Fibroblast of skin of right quadriceps (primary cell): ENCODE measurements around the gene GNAI3.
"Not testable (repeated sequence)": the region's sequence is repeated elsewhere in the genome, so short reads cannot be mapped to it uniquely, and the experiment has no call there.

Source experiments
- DNase-seq: peaks from one replicate; pipeline ENCODE4 v3.0.0-alpha.2; 2013

Gene GNAI3

GRCh38 chr1:109640285-109640865 is 92.0 kb downstream of the GNAI3 start:
- DNase-seq, result peak; percentile 52

GRCh38 chr1:109641078-109641740 is 92.8 kb downstream of the GNAI3 start:
- no peak for DNase-seq

- no peak for DNase-seq
Observed at GRCh38 chr1:109641861-109642260, 93.4 kb downstream of the GNAI3 start.

- no peak for DNase-seq
Observed at GRCh38 chr1:109642626-109643025, 94.2 kb downstream of the GNAI3 start.

- DNase-seq, result peak; percentile 68
Observed at GRCh38 chr1:109643385-109644230, 95.2 kb downstream of the GNAI3 start.

GRCh38 chr1:109644670-109645069 is 96.3 kb downstream of the GNAI3 start:
- DNase-seq, result no peak

- DNase-seq, result no peak
Observed at GRCh38 chr1:109649491-109649914, 101.1 kb downstream of the GNAI3 start.

- DNase-seq, result peak; percentile 50
Observed at GRCh38 chr1:109650609-109651008, 102.2 kb downstream of the GNAI3 start.

- DNase-seq, result no peak
Observed at GRCh38 chr1:109652402-109652801, 104.0 kb downstream of the GNAI3 start.

- DNase-seq, result no peak
Observed at GRCh38 chr1:109653306-109653705, 104.9 kb downstream of the GNAI3 start.

- DNase-seq, result no peak
Observed at GRCh38 chr1:109654519-109654918, 106.1 kb downstream of the GNAI3 start.

GRCh38 chr1:109655615-109656519 is 107.5 kb downstream of the GNAI3 start, which contains the start of gene GSTM4:
GSTM4 (plus strand) TSS chr1:109656099; CDS start chr1:109656390, 291 bp downstream.
- peak; percentile 73 for DNase-seq

- DNase-seq, result no peak
Observed at GRCh38 chr1:109657395-109657794, 109.0 kb downstream of the GNAI3 start.

- DNase-seq, result no peak
Observed at GRCh38 chr1:109657970-109658369, 109.6 kb downstream of the GNAI3 start.

- DNase-seq, result no peak
Observed at GRCh38 chr1:109658533-109659042, 110.2 kb downstream of the GNAI3 start.

GRCh38 chr1:109659145-109659544 is 110.7 kb downstream of the GNAI3 start:
- no peak for DNase-seq

GRCh38 chr1:109659997-109660690 is 111.7 kb downstream of the GNAI3 start:
- no peak for DNase-seq

GRCh38 chr1:109660691-109661026 is 112.2 kb downstream of the GNAI3 start:
- DNase-seq, result not testable (repeated sequence)

- no peak for DNase-seq
Observed at GRCh38 chr1:109661391-109661790, 113.0 kb downstream of the GNAI3 start.

GRCh38 chr1:109664671-109665070 is 116.3 kb downstream of the GNAI3 start:
- DNase-seq, result no peak

GRCh38 chr1:109667452-109668122 is 119.2 kb downstream of the GNAI3 start, which contains the start of gene GSTM2:
GSTM2 (plus strand) TSS chr1:109668057; CDS start chr1:109668116, 59 bp downstream.
- DNase-seq, result peak; percentile 85
